Smooth muscle cell of the coronary artery (primary cell): Measurements from ENCODE around the gene CST5. TPM values are rescaled to one million over a fixed set of nuclear protein-coding genes. Genes with fewer than 3 reads are reported as not detected.

Source experiments
- total RNA-seq: library from RNA; depleted of rRNA; stranded (reverse); fragments of >200 nt; gene quantifications from 2 replicates; pipeline ENCODE4 v1.2.3, GENCODE V29; 2014; ENCODE audit warnings: low replicate concordance

Gene CST5, protein sequence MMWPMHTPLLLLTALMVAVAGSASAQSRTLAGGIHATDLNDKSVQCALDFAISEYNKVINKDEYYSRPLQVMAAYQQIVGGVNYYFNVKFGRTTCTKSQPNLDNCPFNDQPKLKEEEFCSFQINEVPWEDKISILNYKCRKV
- not detected in 2 replicates for total RNA-seq

DNA sequence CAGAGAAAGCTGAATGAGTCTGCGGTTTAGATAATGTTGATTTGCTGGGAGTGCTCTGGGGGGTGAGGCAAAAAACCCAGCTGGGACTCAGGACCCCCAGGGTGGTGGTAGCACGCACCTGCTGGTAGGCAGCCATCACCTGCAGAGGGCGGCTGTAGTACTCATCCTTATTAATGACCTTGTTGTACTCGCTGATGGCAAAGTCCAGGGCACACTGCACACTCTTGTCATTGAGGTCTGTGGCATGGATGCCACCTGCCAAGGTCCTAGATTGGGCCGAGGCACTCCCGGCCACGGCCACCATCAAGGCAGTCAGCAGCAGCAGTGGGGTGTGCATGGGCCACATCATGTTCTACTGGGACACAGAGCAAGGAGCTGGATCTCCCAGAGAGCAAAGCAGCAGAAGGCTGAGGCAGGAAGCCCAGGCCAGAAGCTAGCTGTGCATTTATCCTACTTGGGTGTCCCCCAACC, at the start of gene CST5:
CST5 (minus strand) TSS at position 421 of the 471 bp plus-strand sequence; CDS start at position 349, 72 bp downstream.

DNA sequence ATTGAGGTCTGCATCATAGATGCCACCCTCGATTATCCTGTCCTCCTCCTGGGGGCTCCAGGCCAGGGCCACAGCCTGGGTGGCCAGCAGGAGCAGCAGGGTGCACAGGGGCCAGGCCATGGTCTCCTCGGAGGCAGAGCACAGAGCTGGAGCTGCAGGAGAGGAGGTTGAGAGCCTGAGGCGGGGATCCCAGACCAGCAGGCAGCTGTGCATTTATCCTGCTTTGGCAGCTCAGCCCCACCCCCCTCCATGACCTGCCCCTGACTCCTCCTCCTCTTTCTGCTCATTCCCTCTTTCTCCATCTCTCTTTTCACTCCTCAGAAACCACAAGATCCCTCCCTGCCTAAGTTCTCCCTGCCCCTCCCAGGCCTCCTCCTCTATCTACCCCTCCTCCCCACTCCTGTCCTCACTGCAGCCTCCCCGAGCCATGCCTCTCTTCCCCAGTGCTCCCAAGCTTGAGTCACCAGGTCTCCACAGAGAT, 53.0 kb downstream of the CST5 start, which contains the start of gene CST2:
CST2 (minus strand) TSS at position 189 of the 481 bp plus-strand sequence; CDS start at position 120, 69 bp downstream.

Other genes with a start within 250 kb of the CST5 start
- 189 and 222 TPM in 2 replicates for gene CST3, start 241.8 kb downstream of the CST5 start, total RNA-seq
- 0.60 TPM in 1 of 2 replicates, not detected in the other for gene CST4, start 190.7 kb downstream of the CST5 start, total RNA-seq
- 49.8 TPM in 1 of 2 replicates, not detected in the other for gene CST1, start 128.8 kb downstream of the CST5 start, total RNA-seq
- not detected in 2 replicates for gene CST2, start 53.0 kb downstream of the CST5 start, total RNA-seq
- not detected in 2 replicates for gene GGTLC1, start 109.0 kb upstream of the CST5 start, total RNA-seq